ENCODE results near the gene SLC49A3.

DNA sequence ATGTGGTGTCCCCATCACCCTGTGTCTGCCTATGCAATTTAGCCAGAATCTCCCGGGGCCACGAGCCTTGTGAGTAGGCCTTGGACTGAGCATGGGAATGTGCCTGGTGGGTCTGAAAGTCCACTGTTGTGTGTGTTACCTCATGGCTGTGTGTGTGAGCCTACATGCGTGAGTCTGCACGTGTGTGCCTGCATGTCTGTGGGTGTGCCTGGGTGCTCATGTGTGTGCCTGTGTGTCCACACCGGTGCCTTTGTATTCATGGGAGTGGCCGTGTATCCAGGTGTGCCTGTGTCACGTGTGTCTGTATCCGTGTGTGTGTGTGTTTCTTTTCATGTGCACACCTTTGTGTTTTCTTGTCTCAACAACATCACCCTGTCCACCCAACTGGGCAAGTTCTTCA lies 29.1 kb downstream of the SLC49A3 start:
- TF ChIP-seq CTCF (conservative IDR thresholded peaks at IDR 0.05 in 1 of 2, IDR thresholded peaks at IDR 0.05 in 1 of 2; ENCODE audit: low read depth in 1 of 2, low read length in 2 of 2) (no peak), EZH2 (IDR thresholded peaks at IDR 0.05; ENCODE audit: low read length, missing control alignments) (no peak)
